Smooth muscle cell (in vitro differentiated cells): Measurements from ENCODE around the gene QPCTL. TPM values are rescaled to one million over a fixed set of nuclear protein-coding genes. Genes with fewer than 3 reads are reported as not detected.

ENCODE experiments used
- DNase-seq: peaks from one replicate; lab custom pipeline; 2025; ENCODE audit not compliant: unreplicated experiment; lab: John Stamatoyannopoulos, UW
- H2AFZ ChIP-seq: fragments of 200-600 bp; sonication (generic); 2 replicates; pipeline ENCODE4 v1.6.0; 2016; ENCODE audit warnings: antibody characterized with exemption, low read depth, mild to moderate bottlenecking
- H3F3A ChIP-seq: fragments of 200-600 bp; sonication (generic); 2 replicates; pipeline ENCODE4 v1.6.0; 2017; ENCODE audit warnings: antibody characterized with exemption, low read depth
- H3K27ac ChIP-seq: fragments of 200-600 bp; sonication (generic); 2 replicates; pipeline ENCODE4 v1.5.1; 2016; ENCODE audit warnings: low read depth, mild to moderate bottlenecking
- H3K27me3 ChIP-seq: fragments of 200-600 bp; sonication (generic); 2 replicates; pipeline ENCODE4 v1.6.1; 2016; ENCODE audit warnings: low read depth, mild to moderate bottlenecking
- H3K36me3 ChIP-seq: fragments of 200-600 bp; sonication (generic); 2 replicates; pipeline ENCODE4 v1.5.1; 2016; ENCODE audit warnings: low read depth
- H3K4me1 ChIP-seq: fragments of 200-600 bp; sonication (generic); 2 replicates; pipeline ENCODE4 v1.5.1; 2016; ENCODE audit warnings: low read depth
- H3K4me2 ChIP-seq: fragments of 200-600 bp; sonication (generic); 2 replicates; pipeline ENCODE4 v1.6.0; 2016; ENCODE audit warnings: mild to moderate bottlenecking
- H3K4me3 ChIP-seq: fragments of 200-600 bp; sonication (generic); 2 replicates; pipeline ENCODE4 v1.5.1; 2016; ENCODE audit warnings: mild to moderate bottlenecking
- H3K79me2 ChIP-seq: fragments of 200-600 bp; sonication (generic); 2 replicates; pipeline ENCODE4 v1.6.0; 2016; ENCODE audit warnings: low read depth, mild to moderate bottlenecking
- H3K9ac ChIP-seq: fragments of 200-600 bp; sonication (generic); 2 replicates; pipeline ENCODE4 v1.6.0; 2016; ENCODE audit warnings: low read depth
- H3K9me3 ChIP-seq: fragments of 200-600 bp; sonication (generic); replicated peaks from 2 replicates; pipeline ENCODE4 v1.5.1; 2016; ENCODE audit warnings: low read depth
- H4K20me1 ChIP-seq: fragments of 200-600 bp; sonication (generic); 2 replicates; pipeline ENCODE4 v1.6.0; 2016; ENCODE audit warnings: low read depth
- WGBS: methylation state at CpG from one replicate; pipeline ENCODE4 v1.1.7; 2016; ENCODE audit warnings: low lambda C conversion rate; 5-methylcytosine and 5-hydroxymethylcytosine counted together
- polyA plus RNA-seq: library from polyadenylated mRNA; unstranded; fragments of >200 nt; fragmentation: Nextera tagmentation; extraction: Ambion mirVana; gene quantifications from 2 replicates; pipeline ENCODE4 v1.2.1, GENCODE V29; 2016
- total RNA-seq: library from RNA; depleted of rRNA; stranded (reverse); fragments of >200 nt; gene quantifications from 2 replicates; pipeline ENCODE4 v1.2.3, GENCODE V29; 2014
- TF ChIP-seq, protein P1 (sequence below): fragments of 200-600 bp; sonication (generic); IDR thresholded peaks from 2 replicates; pipeline ENCODE4 v1.5.1; 2017; ENCODE audit warnings: borderline replicate concordance, mild to moderate bottlenecking, antibody characterized with exemption; ENCODE audit not compliant: insufficient read depth, poor library complexity, severe bottlenecking

Gene QPCTL
- total and polyA plus RNA-seq, 2 experiments from 2014 or later: 12.2 to 13.3 TPM

DNA sequence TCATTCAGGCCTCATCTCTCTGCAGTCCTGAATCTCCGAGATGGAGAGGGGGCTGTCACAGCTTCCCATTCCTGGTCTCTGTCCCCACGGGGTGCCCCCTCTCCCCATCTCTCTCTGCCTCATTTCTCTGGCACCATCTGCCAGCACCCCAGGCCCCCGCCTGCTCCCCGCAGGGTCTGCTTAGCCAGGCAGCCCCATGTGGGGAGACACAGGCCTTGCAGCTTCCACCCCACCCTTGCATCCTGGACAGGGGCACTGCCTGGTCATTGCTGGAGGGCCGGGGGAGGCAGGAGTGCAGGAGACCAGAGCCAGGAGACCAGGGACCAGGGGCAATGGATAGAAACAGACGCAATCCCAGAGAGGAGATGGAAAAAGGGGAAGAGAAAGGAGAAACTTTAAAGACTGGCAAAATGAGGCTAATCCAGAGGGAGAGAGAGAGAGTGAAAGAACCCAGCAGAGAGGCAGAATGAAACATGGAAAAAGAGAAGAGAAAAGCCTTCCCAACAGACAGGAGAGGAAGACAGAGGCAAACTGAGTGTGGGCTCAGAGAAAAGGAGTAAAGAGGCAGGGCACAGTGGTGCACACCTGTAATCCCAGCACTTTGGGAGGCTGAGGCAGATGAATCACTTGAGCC, 33.3 kb upstream of the QPCTL start:
- Histone ChIP-seq H3K4me3 (no peak overlapping the region), H3K9ac (no peak overlapping the region), H3K79me2 (no peaks in the 10 kb centered on the region), H3K27me3 (no peaks in the 10 kb centered on the region), H3F3A (no peaks in the 10 kb centered on the region), H3K4me2 (no peak overlapping the region), H3K36me3 (no peaks in the 10 kb centered on the region), H3K9me3 (no peaks in the 10 kb centered on the region), H2AFZ (no peak overlapping the region), H4K20me1 (no peaks in the 10 kb centered on the region), H3K4me1 (peaks cover 7% of the 10 kb centered on the region), H3K27ac (no peak overlapping the region)
- 83% methylated on average over 6 of the region's 6 CpGs for WGBS
- TF ChIP-seq, protein P1, sequence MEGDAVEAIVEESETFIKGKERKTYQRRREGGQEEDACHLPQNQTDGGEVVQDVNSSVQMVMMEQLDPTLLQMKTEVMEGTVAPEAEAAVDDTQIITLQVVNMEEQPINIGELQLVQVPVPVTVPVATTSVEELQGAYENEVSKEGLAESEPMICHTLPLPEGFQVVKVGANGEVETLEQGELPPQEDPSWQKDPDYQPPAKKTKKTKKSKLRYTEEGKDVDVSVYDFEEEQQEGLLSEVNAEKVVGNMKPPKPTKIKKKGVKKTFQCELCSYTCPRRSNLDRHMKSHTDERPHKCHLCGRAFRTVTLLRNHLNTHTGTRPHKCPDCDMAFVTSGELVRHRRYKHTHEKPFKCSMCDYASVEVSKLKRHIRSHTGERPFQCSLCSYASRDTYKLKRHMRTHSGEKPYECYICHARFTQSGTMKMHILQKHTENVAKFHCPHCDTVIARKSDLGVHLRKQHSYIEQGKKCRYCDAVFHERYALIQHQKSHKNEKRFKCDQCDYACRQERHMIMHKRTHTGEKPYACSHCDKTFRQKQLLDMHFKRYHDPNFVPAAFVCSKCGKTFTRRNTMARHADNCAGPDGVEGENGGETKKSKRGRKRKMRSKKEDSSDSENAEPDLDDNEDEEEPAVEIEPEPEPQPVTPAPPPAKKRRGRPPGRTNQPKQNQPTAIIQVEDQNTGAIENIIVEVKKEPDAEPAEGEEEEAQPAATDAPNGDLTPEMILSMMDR: no peak
- no peak for DNase-seq

DNA sequence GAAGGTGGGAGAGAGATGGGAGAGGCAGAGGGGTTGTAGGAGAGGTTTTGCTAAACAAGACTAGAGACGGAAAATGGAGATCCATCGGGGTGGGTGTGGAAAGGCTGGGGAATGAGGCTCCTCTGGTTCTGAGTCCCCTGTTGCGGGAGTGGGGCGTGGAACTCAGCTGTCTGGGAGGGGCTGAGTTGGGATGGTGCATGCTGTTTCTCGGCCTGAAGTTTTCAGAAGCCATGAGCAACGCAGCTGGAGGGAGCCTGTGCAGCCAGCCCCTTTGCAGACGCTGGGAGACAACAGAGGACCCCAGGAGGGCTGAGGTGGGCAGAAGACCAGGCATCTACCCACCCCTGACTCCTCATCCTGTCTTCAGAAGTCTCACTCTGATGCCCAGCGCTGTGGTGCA, 31.8 kb upstream of the QPCTL start:
- Histone ChIP-seq H3K4me3 (no peak overlapping the region), H3K36me3 (no peaks in the 10 kb centered on the region), H3K9me3 (no peaks in the 10 kb centered on the region), H3K79me2 (no peaks in the 10 kb centered on the region), H3F3A (no peaks in the 10 kb centered on the region), H3K4me2 (no peak overlapping the region), H3K4me1 (peaks cover 7% of the 10 kb centered on the region), H4K20me1 (no peaks in the 10 kb centered on the region), H2AFZ (no peak overlapping the region), H3K27ac (no peak overlapping the region), H3K9ac (no peak overlapping the region), H3K27me3 (no peaks in the 10 kb centered on the region)
- DNase-seq: no peak
- TF ChIP-seq, protein P1: no peak
- 54% methylated on average over 8 of the region's 8 CpGs for WGBS

DNA sequence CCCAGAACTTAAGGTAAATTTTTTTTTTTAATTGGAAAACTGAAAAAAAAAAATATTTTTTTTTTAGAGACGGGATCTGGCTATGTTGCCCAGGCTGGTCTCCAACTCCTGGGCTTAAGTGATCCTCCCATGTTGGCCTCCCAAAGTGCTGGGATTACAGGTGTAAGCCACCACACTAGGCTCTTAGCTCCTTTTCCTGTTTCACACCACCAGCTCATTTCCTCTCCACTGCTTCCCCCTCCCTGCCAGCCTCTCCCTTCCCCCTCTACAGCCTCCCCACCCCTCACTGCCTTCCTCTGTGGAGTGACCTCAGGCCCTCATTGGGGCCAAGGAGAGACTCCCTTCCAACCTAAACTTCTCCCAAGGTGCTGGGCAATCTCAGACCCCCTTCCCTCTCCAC, 28.7 kb upstream of the QPCTL start:
- no peak for DNase-seq
- Histone ChIP-seq H3K79me2 (no peaks in the 10 kb centered on the region), H3K9ac (no peak overlapping the region), H3F3A (no peaks in the 10 kb centered on the region), H3K27me3 (no peaks in the 10 kb centered on the region), H3K36me3 (no peaks in the 10 kb centered on the region), H4K20me1 (no peaks in the 10 kb centered on the region), H3K9me3 (no peaks in the 10 kb centered on the region), H3K4me3 (no peak overlapping the region), H2AFZ (no peak overlapping the region), H3K4me1 (peaks cover 7% of the 10 kb centered on the region), H3K4me2 (no peak overlapping the region), H3K27ac (no peak overlapping the region)
- TF ChIP-seq, protein P1: no peak
- 64% methylated on average over 1 of the region's 1 CpG for WGBS

DNA sequence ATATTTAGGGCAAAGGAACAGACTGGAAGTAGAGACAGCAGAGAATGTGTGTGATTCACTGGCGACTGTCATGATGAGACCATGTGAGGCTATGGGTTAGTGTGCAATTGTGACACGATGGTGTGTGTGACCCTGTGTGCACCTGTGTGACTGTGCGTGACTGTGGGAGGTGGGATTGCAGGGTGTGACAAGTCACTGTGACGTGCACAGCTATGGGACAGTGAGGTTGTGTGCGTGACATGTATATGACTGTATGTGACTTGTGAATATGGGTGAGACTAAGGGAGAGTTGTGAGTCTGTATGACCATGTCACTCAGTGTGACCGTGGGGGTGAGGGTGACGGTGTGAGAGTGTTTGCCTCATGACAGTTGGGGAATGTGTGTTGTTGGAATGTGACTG, 27.9 kb upstream of the QPCTL start:
- no peak overlapping the region for H3K4me3 ChIP-seq
- no peak for DNase-seq
- no peaks in the 10 kb centered on the region for H3K9me3 ChIP-seq
- no peak overlapping the region for H3K27ac ChIP-seq
- no peaks in the 10 kb centered on the region for H3F3A ChIP-seq
- H3K79me2 ChIP-seq: no peaks in the 10 kb centered on the region
- 88% methylated on average over 7 of the region's 7 CpGs for WGBS
- H3K4me2 ChIP-seq: no peak overlapping the region
- H4K20me1 ChIP-seq: no peaks in the 10 kb centered on the region
- TF ChIP-seq, protein P1: no peak
- no peaks in the 10 kb centered on the region for H3K36me3 ChIP-seq
- no peak overlapping the region for H3K9ac ChIP-seq
- peaks cover 15% of the 10 kb centered on the region for H3K4me1 ChIP-seq
- no peak overlapping the region for H2AFZ ChIP-seq
- no peaks in the 10 kb centered on the region for H3K27me3 ChIP-seq
